Stimulated activated CD8-positive, alpha-beta memory T cell treated with anti-CD3 and anti-CD28 coated beads, Interleukin-15, amount 100 ng/mL, for 1 hour (primary cell): Measurements from ENCODE around the gene ZNF746.
A peak's percentile ranks its signal among the peaks of the same experiment; 100 is the strongest.

ENCODE experiments used
- DNase-seq: peaks from one replicate; pipeline ENCODE4 v3.0.0-alpha.2; 2020; ENCODE audit warnings: low read depth

Gene ZNF746

GRCh38 chr7:149490083-149490760 lies 7.4 kb downstream of the ZNF746 start:
- no peak for DNase-seq

GRCh38 chr7:149489391-149490024 lies 8.1 kb downstream of the ZNF746 start:
- DNase-seq, result no peak

DNA sequence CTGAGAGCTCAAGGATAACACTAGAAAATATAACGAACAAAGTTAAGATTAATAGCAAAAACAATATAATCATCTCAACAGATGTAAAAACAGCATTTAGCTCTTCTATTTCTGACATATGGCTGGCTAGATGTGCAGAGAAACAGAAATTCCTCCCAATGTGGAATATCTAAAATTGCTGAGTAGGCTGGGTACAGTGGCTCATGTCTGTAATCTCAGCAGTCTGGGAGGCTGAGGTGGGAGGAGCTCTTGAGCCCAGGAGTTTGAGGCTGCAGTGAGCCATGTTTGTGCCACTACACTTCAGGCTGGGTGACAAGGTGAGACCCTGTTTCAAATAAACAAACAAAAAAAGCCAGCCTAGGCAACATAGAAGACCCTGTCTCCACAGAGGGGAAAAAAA lies 18.0 kb downstream of the ZNF746 start:
- no peak for DNase-seq

DNA sequence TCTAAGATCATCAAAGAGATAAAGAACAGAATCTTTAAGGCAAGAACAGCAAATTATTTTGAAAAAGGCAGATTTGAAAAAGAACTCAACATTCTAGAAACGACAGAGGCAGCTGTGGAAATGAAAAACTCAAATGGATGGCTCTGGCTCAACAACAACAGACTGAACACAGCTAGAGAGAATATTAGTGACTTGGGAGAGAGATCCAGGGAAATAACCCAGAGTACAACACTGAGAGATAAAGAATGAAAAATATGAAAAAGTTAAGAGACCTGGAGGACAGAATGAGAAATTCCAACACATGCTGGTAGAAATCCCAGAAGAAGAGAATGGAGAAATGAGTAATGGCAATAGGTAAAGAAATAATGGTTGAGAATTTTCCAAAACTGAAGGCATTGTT lies 18.9 kb downstream of the ZNF746 start:
- no peak for DNase-seq

DNA sequence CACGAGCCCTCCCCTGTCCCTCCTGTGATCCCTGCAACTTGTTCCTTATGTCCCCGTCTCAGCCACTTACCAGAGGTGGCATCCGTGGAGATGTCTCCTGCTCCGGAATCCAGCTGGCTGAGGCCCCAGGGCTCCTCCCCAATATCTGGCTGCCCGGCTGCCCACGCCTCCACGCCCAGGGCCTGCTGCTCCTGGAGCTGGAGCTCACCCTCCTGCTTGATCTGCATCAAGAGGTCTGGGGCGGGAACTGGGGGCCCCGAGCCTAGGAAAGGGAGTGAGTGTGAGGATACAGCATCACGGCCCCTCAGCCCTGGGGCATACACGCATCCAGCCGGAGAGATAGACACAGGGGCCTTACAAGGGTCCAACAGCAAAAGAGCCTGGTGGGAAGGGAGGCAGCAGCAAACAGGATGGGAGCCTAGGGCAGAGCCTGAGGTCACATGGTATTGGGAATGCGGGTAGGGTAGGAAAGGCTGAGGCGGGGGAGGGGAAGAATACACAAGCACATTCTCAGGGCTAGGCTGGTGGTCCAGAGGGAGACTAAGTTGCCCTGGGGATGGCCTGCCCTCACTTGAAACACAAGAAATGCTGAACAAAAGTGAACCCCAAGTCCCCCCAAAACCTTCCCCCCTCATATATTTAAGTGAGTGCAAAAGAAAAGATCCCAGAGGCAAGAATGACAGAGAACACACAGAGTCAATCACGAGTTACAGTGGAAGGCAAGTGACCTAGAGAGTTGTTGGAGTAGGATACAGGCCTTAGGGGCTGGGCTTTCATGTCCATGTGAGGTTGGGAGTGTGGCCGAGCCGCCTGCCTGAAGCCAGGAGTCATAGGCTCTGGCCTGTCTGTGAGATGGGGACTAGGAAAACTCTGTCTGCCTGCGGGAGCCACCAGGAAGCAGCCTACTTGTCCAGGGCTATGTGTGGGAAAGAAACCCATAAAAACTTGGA lies 19.8 kb downstream of the ZNF746 start:
- DNase-seq, result no peak

GRCh38 chr7:149476791-149477190 lies 20.8 kb downstream of the ZNF746 start:
- DNase-seq, result no peak

DNA sequence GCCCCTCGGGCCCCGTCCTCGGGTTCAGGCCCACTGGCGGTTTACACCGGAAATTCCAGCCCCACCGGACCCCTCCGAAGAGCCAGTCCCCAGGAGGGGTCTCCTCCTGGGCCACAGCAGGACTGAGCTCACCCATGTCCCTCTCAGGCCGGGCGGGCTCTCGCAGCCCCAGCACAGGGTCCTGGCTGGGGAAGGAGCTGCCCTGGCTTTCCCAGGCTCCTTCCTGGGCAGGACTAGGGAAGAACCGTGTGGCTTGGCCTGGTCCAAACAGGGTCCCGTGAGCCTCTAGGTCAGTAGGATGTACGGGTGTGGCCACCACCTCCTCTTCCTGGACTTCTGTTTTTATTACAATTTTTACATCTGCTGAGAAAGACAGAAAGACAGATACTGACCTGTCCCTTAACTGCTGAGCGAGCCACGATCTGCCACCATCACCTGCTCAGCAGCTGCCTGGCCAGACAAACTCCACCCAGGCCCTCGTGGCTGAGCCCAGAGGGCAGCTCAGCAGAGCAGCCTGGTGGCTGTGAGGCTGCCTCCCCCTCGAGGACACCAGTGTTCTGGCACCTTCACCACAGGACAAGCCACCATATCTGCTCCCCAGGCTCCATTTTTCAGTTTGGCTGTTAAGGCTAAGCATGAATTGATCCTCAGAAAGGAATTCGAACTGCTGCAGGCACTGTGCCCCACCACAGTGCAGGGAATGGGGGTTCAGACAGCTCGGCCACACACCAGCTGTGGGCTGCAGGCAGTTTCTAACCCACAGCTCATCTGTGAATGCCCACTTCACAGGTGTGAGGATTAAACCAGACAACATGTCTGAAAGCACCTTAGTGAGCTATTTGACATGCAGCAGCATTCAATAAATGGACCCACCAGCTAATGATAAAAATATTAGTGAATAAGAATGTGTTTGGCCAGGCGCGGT lies 22.2 kb downstream of the ZNF746 start:
- no peak for DNase-seq

DNA sequence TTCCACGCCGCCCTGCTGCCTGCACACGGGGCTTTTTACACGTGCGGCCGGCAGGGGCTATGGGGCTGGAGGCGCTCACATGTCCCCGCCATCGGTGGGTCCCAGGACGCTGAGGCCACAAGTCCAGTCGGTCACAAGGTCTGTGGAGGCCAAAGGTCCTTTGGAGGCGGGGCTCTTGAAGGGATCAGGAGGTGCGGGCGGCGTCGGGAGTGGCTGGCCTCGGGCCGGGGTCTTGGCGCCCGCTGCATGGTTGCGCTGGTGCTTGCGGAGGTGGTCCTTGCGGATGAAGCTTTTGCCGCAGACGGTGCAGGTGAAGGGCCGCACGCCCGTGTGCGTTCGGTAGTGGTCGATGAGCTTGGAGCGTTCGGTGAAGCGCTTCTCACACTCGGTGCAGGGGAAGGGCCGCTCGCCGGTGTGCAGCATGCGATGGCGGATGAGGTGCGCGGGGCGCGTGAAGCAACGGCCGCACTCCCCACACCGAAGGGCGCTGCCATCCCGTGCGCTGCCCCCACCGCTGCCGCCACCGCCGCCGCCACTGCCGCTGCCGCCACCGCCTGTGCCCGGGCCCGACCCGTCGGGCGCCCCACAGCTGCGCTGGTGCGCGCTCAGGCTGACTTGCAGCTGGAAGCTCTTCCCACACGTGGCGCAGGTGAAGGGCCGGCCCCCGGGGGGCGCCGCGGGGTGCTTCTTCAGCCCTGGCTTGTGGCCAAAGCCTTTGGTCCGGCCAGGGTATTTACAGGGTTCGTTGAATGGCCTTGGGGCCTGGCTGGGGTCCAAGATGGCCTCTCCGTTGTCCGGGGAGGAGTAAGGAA lies 23.1 kb downstream of the ZNF746 start:
- no peak for DNase-seq

DNA sequence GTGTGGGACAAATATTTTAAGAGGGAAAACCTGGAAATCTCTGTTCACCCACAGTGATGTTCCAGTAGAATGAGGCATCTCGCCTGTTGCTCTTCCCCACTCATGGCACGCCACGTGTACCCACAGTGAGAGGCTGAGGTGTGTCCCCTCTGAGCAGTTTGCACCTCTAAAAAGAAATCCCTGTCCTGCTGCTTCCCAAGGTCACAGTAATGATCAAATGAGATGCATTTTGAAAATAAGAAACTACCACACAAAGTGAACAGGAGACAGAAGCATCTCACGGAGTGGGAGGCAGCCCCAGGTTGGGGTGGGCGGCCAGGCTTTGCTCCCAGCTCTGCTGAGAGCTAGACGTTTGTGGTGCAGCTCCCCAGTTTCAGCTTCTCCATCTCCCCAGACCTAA lies 24.4 kb downstream of the ZNF746 start:
- DNase-seq, result no peak

- DNase-seq, result no peak
Measured at GRCh38 chr7:149471289-149471953, 26.2 kb downstream of the ZNF746 start.

DNA sequence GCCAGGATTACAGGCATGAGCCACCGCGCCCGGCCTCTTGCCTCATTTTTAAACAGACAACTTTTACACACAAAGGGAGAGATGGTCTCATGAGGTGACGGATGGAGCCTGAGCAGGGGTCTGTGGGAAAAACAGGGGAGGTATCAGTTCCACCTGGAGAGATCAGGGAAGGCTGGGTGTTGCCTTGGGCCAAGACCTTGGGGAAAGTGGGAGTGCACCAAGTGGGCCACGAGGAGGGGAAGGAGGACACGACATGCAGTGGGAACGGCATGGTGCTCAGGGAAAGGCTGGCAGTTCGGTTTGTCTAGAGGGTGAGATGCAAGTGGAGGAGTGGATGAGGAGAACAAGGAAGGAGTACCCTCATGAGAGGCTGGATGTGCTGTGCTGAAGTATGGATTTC lies 27.8 kb downstream of the ZNF746 start:
- DNase-seq, result no peak

DNA sequence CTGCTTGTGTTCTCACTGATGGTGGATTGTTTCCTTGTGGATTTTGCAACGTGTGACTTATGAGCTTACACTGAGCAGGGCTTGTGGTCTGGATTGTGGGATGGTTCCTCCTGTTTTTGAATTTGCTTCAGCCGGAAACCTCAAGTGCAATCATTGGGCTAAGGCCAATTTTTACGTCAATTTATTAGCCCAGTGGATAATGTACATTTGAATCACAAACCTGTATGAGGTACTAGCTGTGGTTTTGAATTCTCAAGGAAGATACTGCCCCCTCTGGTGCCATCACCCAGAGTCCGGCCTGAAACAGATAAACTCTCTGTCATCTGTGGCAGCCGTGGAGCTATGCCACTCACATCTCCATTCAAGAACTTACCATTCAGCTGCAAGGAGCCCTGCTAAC lies 29.4 kb downstream of the ZNF746 start:
- DNase-seq, result no peak

DNA sequence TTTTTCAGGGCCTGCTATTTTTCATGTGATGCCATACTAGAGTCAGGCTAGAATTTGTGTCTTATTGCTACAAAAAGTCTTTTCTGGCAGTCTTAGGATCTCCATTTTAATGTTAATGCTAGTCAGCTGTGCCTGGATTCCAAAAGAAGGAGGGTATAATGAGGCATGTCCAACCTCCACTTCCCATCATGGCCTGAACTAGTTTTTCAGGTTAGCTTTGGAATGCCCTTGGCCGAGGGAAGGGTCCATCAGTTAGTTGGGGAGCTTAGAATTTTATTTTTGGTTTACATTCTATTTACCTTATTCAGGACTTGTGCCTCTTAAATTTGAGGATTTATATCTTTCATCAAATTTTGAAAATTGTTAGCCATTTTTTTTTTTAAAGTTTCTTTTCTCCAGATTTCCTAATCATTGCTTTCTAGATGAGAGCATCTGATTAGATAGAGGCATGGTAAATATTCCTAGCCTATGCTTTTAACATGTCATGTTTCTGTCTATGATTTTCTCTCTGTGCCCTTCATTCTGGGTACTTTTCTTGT lies 30.2 kb downstream of the ZNF746 start:
- DNase-seq, result no peak

DNA sequence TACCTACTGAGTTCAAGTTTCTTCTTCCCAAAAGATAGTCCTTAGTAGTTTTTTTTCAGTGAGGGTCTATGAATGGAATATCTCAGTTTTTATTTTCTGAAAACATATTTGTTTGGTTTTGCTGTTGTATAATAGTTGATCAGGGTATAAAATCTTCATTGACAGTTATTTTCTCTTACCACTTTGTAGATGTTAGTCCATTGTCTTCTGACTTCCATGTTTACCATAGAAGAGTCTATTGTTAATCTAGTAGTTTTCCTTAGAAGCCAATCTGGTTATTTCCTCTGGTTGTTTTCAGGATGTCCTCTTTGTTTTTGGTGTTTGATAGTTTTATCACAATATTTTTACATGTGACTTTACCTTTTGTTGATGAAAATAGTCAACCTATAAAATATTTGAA lies 31.2 kb downstream of the ZNF746 start:
- DNase-seq, result no peak

GRCh38 chr7:149463500-149464161 lies 34.0 kb downstream of the ZNF746 start:
- DNase-seq, result no peak

DNA sequence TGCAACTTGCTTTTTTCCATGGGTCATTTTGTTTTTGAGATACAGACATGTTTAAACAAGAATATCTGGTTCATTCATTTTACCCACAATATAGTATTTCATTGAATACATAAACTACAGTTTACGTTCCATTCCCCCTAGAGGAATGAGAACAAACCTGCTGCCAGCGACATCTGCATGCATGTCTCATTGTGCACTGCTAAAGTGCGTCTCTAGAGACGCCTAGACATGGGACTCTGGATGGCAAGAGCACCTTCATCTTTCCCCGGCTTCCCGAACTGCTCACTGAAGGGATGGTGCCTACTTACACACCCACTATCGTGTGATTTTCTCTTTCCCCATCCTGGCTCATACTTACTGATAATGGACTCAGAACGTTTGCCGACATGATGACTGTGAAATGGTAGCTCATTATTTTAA lies 35.5 kb downstream of the ZNF746 start:
- no peak for DNase-seq

GRCh38 chr7:149460493-149461277 lies 36.9 kb downstream of the ZNF746 start, which contains the start of gene ZNF777:
ZNF777 (minus strand) TSS chr7:149461062; CDS start chr7:149456022, 5,040 bp downstream.
- DNase-seq, result peak; percentile 54
